Heart left ventricle (tissue), 16 donors: ENCODE results near the gene RTN3. TPM values are rescaled to one million over a fixed set of nuclear protein-coding genes. Genes with fewer than 3 reads are reported as not detected.

Source experiments
- ATAC-seq, 4 donors: fragments of 200-7000 bp; cut with Tn5 transposase; one replicate each; pipeline ENCODE4 v1.9.1; 2020 to 2022; ENCODE audit warnings: moderate library complexity in 4 of 4, mild to moderate bottlenecking in 3 of 4, moderate number of reproducible peaks in 1 of 4
- DNase-seq, 5 donors: peaks; one replicate each; pipeline ENCODE4 v3.0.0-alpha.2; 2020
- H3K27ac ChIP-seq, 12 donors: fragments of 200-600 bp; sonication (generic) in 4 of 12; one replicate each; pipeline versions ENCODE4 v1.5.0 to v1.8.0; 2016 to 2022; ENCODE audit warnings: mild to moderate bottlenecking in 2 of 12
- H3K27me3 ChIP-seq, 9 donors: fragments of 200-600 bp; sonication (generic) in 2 of 9; one replicate each; pipeline versions ENCODE4 v1.5.1 to v1.8.0; 2016 to 2022; ENCODE audit warnings: mild to moderate bottlenecking in 3 of 9
- H3K36me3 ChIP-seq, 9 donors: fragments of 200-600 bp; sonication (generic) in 2 of 9; one replicate each; pipeline versions ENCODE4 v1.5.0 to v1.8.0; 2018 to 2022; ENCODE audit warnings: mild to moderate bottlenecking in 2 of 9
- H3K4me1 ChIP-seq, 12 donors: fragments of 200-600 bp; sonication (generic) in 4 of 12; one replicate each; pipeline versions ENCODE4 v1.5.0 to v1.8.0; 2016 to 2022; ENCODE audit warnings: mild to moderate bottlenecking in 3 of 12
- H3K4me3 ChIP-seq, 12 donors: fragments of 200-600 bp; sonication (generic) in 4 of 12; one replicate each; pipeline versions ENCODE4 v1.5.0 to v1.8.0; 2017 to 2022; ENCODE audit warnings: mild to moderate bottlenecking in 9 of 12, moderate library complexity in 4 of 12
- H3K9me3 ChIP-seq, 12 donors: fragments of 200-600 bp; sonication (generic) in 4 of 12; one replicate each; pipeline versions ENCODE4 v1.5.0 to v1.8.0; 2016 to 2022; ENCODE audit warnings: mild to moderate bottlenecking in 1 of 12
- CTCF ChIP-seq, 12 donors: fragments of 200-600 bp; sonication (generic) in 4 of 12; IDR thresholded peaks; one replicate each; pipeline versions ENCODE4 v1.5.0 to v1.8.0; 2018 to 2022; ENCODE audit warnings: antibody characterized with exemption in 12 of 12, mild to moderate bottlenecking in 5 of 12
- POLR2A ChIP-seq, 2 donors: fragments of 450-650 bp; IDR thresholded peaks; one replicate each; pipeline ENCODE4 v1.6.1; 2017; ENCODE audit warnings: antibody characterized with exemption in 2 of 2, mild to moderate bottlenecking in 2 of 2, moderate library complexity in 2 of 2
- WGBS, 4 donors: extraction: QIAGEN DNeasy Blood & Tissue Kit in 2 of 4; methylation state at CpG; one replicate each; pipeline versions ENCODE4 v1.1.5 to v1.1.7; 2013 to 2018; 5-methylcytosine and 5-hydroxymethylcytosine counted together
- intact Hi-C, 10 donors: fragments of 100-400 bp; cut with DNase I; formaldehyde crosslinking; loops; one replicate each; pipeline versions ENCODE4 v1.11.1 to v1.14.2; 2022
- polyA plus RNA-seq, 2 donors: library from polyadenylated mRNA; stranded (reverse); fragments of 200-250 nt; gene quantifications; one replicate each; pipeline ENCODE4 v1.2.3, GENCODE V29; 2013
- total RNA-seq, 9 donors: library from RNA; depleted of rRNA in 2 of 9; stranded (reverse); fragments of >200 nt in 2 of 9; fragmentation: NEBNext Ultra II Directional in 3 of 9; extraction: Animal tissue kit (Norgen Biotek cat#: 25700) in 3 of 9; gene quantifications; one replicate each; pipeline versions ENCODE4 v1.1.0 to v1.2.4, GENCODE V29; 2016 to 2023
- donor health status: ischemic (EF 13 %, LVEDD 7.1; RV severe dilation, severe dysfunction).
- donor health status: healthy with polysubstance abuse.
- donor health status: DM: no; HTN: yes; CAD: no.
- donor health status: DM: no; HTN: no; CAD: no.
- donor health status: ischemic (EF 25% LVEDD 6.9; RV normal size, moderate dysfunction).
- donor health status: ischemic (EF 25% LVEDD 5.7; RV mildly dilated, moderate dysfunction).
- donor health status: healthy.
- donor health status: DM: yes; HTN: yes; CAD: no.
- donor health status: ischemic (EF 35%, LVEDD 5.7; RV mildly dilated, moderate dysfunction).
- donor health status: nonischemic (EF 11% LVEDD 7.7; RV severe dilation, severe dysfunction).
- donor health status: DM: yes; HTN: yes; CAD: no.
- donor health status: PGD.
- donor health status: ischemic (EF 29% LVEDD 5.4; RV normal size, mild dysfunction).
- donor health status: nonischemic (EF 23%, LVEDD 6.1; RV moderate dilation, normal function).

RTN3 gene
- total and polyA plus RNA-seq, 11 donors = 31.2 to 82.9 (median 65.9) TPM

GRCh38 chr11:63672156-63672463 is 9.2 kb upstream of the RTN3 start:
- 94 to 99% (median 98%) methylated on average over 16 of the region's 16 CpGs for WGBS, 4 donors
- no peaks in the 10 kb centered on the region for H3K9me3 ChIP-seq
- peak overlapping the region in 11 of 12 donors; percentile 90 to 99 (median 98) for H3K27ac ChIP-seq
- TF ChIP-seq CTCF (IDR thresholded peaks at IDR 0.05) (no peak), POLR2A (IDR thresholded peaks at IDR 0.05) (no peak)
- intact Hi-C loops = no loop called here
- H3K27me3 ChIP-seq = no peaks in the 10 kb centered on the region
- DNase-seq (no peak), ATAC-seq (no peak)
- H3K36me3 ChIP-seq = peaks cover 0 to 8% (median 0%) of the 10 kb centered on the region in 9 donors
- peaks cover 0 to 42% (median 31%) of the 10 kb centered on the region in 12 donors for H3K4me1 ChIP-seq
- H3K4me3 ChIP-seq = peak overlapping the region in 5 of 12 donors; percentile 80 to 99 (median 91)

GRCh38 chr11:63672936-63673539 is 8.3 kb upstream of the RTN3 start:
- intact Hi-C loops = no loop called here
- Histone ChIP-seq H3K9me3 (no peaks in the 10 kb centered on the region), H3K36me3 (peaks cover 0 to 8% (median 0%) of the 10 kb centered on the region in 9 donors), H3K4me1 (peaks cover 0 to 33% (median 21%) of the 10 kb centered on the region in 12 donors), H3K4me3 (no peak overlapping the region), H3K27me3 (no peaks in the 10 kb centered on the region), H3K27ac (peak overlapping the region in 7 of 12 donors; percentile 33 to 68 (median 49))
- TF ChIP-seq CTCF (IDR thresholded peaks at IDR 0.05) = no peak
- ATAC-seq (no peak), DNase-seq (no peak)
- WGBS, 4 donors = 93 to 100% (median 98%) methylated on average over 1 of the region's 1 CpG

GRCh38 chr11:63673579-63673978 is 7.7 kb upstream of the RTN3 start:
- no peak for ATAC-seq
- 57 to 67% (median 64%) methylated on average over 4 of the region's 4 CpGs for WGBS, 4 donors
- H3K27ac ChIP-seq = peak overlapping the region in 7 of 12 donors; percentile 33 to 68 (median 49)
- TF ChIP-seq CTCF (IDR thresholded peaks at IDR 0.05) (no peak), POLR2A (IDR thresholded peaks at IDR 0.05) (no peak)
- peaks cover 0 to 8% (median 0%) of the 10 kb centered on the region in 9 donors for H3K36me3 ChIP-seq
- intact Hi-C loops = no loop called here
- peaks cover 0 to 28% (median 17%) of the 10 kb centered on the region in 12 donors for H3K4me1 ChIP-seq
- no peaks in the 10 kb centered on the region for H3K27me3 ChIP-seq
- H3K9me3 ChIP-seq = no peaks in the 10 kb centered on the region
- no peak for DNase-seq
- H3K4me3 ChIP-seq = no peak overlapping the region

GRCh38 chr11:63680834-63681320 is 423 bp upstream of the RTN3 start:
- Histone ChIP-seq H3K27me3 (no peaks in the 10 kb centered on the region), H3K9me3 (no peaks in the 10 kb centered on the region), H3K4me3 (peak overlapping the region in 11 of 12 donors; percentile 37 to 98 (median 90)), H3K36me3 (no peaks in the 10 kb centered on the region), H3K4me1 (peaks cover 0 to 38% (median 19%) of the 10 kb centered on the region in 12 donors), H3K27ac (peak overlapping the region in 11 of 12 donors; percentile 53 to 98 (median 94))
- WGBS, 4 donors = 7 to 15% (median 9%) methylated on average over 15 to 18 of the region's 18 CpGs
- ATAC-seq (peak in 1 of 4 donors; percentile 1), DNase-seq (peak in 1 of 5 donors; percentile 13)
- intact Hi-C loops = loop anchor here in 5 of 10 donors (1.0 to 10.0 kb wide), 3 partner anchors 10 to 56 kb away; partner anchors contain the start of gene ATL3 (in 2 of the 5)
- TF ChIP-seq POLR2A (IDR thresholded peaks at IDR 0.05) = no peak
- TF ChIP-seq CTCF (IDR thresholded peaks at IDR 0.05) = no peak
